Activated CD4-positive, CD25-positive, alpha-beta regulatory T cell treated with anti-CD3 and anti-CD28 coated beads, Interleukin-2, amount 50 U/mL, for 72 hours (primary cell): ENCODE results near the gene HOMER1.
"Not testable (repeated sequence)": the region's sequence is repeated elsewhere in the genome, so short reads cannot be mapped to it uniquely, and the experiment has no call there.

ENCODE experiments used
- DNase-seq: peaks from one replicate; pipeline ENCODE4 v3.0.0; 2021

HOMER1 gene

GRCh38 chr5:79516331-79516730 lies 2.4 kb upstream of the HOMER1 start:
- not testable (repeated sequence) for DNase-seq

- DNase-seq = peak; percentile 83
These were observed 614 bp upstream of the HOMER1 start for GRCh38 chr5:79514391-79515105.

- DNase-seq = no peak
These were observed 628 bp downstream of the HOMER1 start for GRCh38 chr5:79513308-79513703.

GRCh38 chr5:79512471-79513307 lies 1.2 kb downstream of the HOMER1 start:
- no peak for DNase-seq

- no peak for DNase-seq
These were observed 1.9 kb downstream of the HOMER1 start for GRCh38 chr5:79512049-79512448.

- DNase-seq = no peak
These were observed 3.3 kb downstream of the HOMER1 start for GRCh38 chr5:79510638-79511037.

GRCh38 chr5:79509244-79509885 lies 4.6 kb downstream of the HOMER1 start:
- no peak for DNase-seq

- no peak for DNase-seq
These were observed 5.1 kb downstream of the HOMER1 start for GRCh38 chr5:79508794-79509193.

- DNase-seq = no peak
These were observed 5.6 kb downstream of the HOMER1 start for GRCh38 chr5:79508354-79508753.

- DNase-seq = no peak
These were observed 6.4 kb downstream of the HOMER1 start for GRCh38 chr5:79507251-79508205.

GRCh38 chr5:79505138-79505537 lies 8.8 kb downstream of the HOMER1 start:
- no peak for DNase-seq

- no peak for DNase-seq
These were observed 10.0 kb downstream of the HOMER1 start for GRCh38 chr5:79503794-79504495.

- no peak for DNase-seq
These were observed 14.2 kb downstream of the HOMER1 start for GRCh38 chr5:79499640-79500273.

- no peak for DNase-seq
These were observed 18.6 kb downstream of the HOMER1 start for GRCh38 chr5:79495311-79495710.

GRCh38 chr5:79493596-79494345 lies 20.2 kb downstream of the HOMER1 start:
- no peak for DNase-seq

GRCh38 chr5:79491690-79492317 lies 22.1 kb downstream of the HOMER1 start:
- no peak for DNase-seq

GRCh38 chr5:79490323-79490936 lies 23.5 kb downstream of the HOMER1 start:
- DNase-seq = no peak

- no peak for DNase-seq
These were observed 24.2 kb downstream of the HOMER1 start for GRCh38 chr5:79489773-79490172.

GRCh38 chr5:79488775-79489174 lies 25.2 kb downstream of the HOMER1 start:
- no peak for DNase-seq

- DNase-seq = no peak
These were observed 25.9 kb downstream of the HOMER1 start for GRCh38 chr5:79488058-79488457.
